BJ (cell line): ENCODE measurements around the gene CEP95. TPM values are rescaled to one million over a fixed set of nuclear protein-coding genes. Genes with fewer than 3 reads are reported as not detected.

ENCODE experiments used
- CTCF ChIA-PET: fragments of 350-600 bp; formaldehyde crosslinking; extraction: SDS; loops from one replicate; lab custom pipeline; 2021; ENCODE audit warnings: antibody characterized with exemption, inconsistent platforms; lab: Yijun Ruan, JAX
- POLR2A ChIA-PET: fragments of 300-600 bp; sonication (Branson Sonifier 250); formaldehyde crosslinking; extraction: SDS; loops from one replicate; lab custom pipeline; 2021; ENCODE audit warnings: antibody characterized with exemption; lab: Charles Lee
- DNase-seq: peaks from one replicate; pipeline ENCODE4 v3.0.0-alpha.2; 2011; ENCODE audit warnings: low read depth
- H3K27me3 ChIP-seq: 2 replicates; pipeline ENCODE4 v1.6.0; 2011; ENCODE audit warnings: low read length; ENCODE audit not compliant: control insufficient read depth, insufficient read depth
- H3K36me3 ChIP-seq: 2 replicates; pipeline ENCODE4 v1.5.1; 2011; ENCODE audit warnings: low read length; ENCODE audit not compliant: control insufficient read depth, insufficient read depth
- H3K4me3 ChIP-seq: 2 replicates; pipeline ENCODE4 v1.5.1; 2011; ENCODE audit warnings: low read depth, mild to moderate bottlenecking, control low read depth, low read length
- polyA plus RNA-seq: library from polyadenylated mRNA; depleted of rRNA; stranded (reverse); fragments of >200 nt; gene quantifications from 2 replicates; pipeline ENCODE4 v1.2.3, GENCODE V29; 2011
- TF ChIP-seq, protein P1 (sequence below): IDR thresholded peaks from 2 replicates; pipeline ENCODE4 v1.5.1; 2011; ENCODE audit warnings: low read depth, mild to moderate bottlenecking, control low read depth, inconsistent platforms, low read length, moderate library complexity; ENCODE audit not compliant: insufficient read depth

Gene CEP95
- polyA plus RNA-seq, 1 experiment = 17.6 TPM

DNA sequence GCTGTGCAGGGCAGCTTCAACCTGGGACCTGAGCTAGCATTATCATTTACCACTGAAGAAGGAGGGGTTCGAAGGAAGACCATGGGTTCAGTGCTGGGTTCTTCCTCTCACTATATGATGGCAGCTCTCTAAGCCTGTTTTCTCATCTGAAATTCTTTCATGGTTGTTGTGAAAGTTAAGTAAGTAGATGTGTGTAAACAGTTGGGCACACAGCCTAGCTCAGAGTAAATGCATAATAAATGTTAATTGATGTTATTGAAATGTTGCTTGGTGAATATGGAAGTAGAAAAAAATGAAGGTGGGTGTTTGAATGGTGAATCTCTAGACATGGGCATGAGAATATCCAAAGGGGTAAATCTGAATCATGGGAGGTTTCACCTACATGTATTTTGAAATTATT, 9.1 kb downstream of the CEP95 start:
- no peak for DNase-seq
- H3K27me3 ChIP-seq = no peaks in the 10 kb centered on the region
- TF ChIP-seq, protein P1, sequence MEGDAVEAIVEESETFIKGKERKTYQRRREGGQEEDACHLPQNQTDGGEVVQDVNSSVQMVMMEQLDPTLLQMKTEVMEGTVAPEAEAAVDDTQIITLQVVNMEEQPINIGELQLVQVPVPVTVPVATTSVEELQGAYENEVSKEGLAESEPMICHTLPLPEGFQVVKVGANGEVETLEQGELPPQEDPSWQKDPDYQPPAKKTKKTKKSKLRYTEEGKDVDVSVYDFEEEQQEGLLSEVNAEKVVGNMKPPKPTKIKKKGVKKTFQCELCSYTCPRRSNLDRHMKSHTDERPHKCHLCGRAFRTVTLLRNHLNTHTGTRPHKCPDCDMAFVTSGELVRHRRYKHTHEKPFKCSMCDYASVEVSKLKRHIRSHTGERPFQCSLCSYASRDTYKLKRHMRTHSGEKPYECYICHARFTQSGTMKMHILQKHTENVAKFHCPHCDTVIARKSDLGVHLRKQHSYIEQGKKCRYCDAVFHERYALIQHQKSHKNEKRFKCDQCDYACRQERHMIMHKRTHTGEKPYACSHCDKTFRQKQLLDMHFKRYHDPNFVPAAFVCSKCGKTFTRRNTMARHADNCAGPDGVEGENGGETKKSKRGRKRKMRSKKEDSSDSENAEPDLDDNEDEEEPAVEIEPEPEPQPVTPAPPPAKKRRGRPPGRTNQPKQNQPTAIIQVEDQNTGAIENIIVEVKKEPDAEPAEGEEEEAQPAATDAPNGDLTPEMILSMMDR = no peak
- peaks cover 11% of the 10 kb centered on the region for H3K36me3 ChIP-seq
- POLR2A ChIA-PET = no interaction called here
- CTCF ChIA-PET = interaction anchor here (1.1 kb wide), 2 partner anchors 8 to 96 kb away, joined by 4 read pairs; no protein-coding TSS in a partner anchor
- H3K4me3 ChIP-seq = no peak overlapping the region

DNA sequence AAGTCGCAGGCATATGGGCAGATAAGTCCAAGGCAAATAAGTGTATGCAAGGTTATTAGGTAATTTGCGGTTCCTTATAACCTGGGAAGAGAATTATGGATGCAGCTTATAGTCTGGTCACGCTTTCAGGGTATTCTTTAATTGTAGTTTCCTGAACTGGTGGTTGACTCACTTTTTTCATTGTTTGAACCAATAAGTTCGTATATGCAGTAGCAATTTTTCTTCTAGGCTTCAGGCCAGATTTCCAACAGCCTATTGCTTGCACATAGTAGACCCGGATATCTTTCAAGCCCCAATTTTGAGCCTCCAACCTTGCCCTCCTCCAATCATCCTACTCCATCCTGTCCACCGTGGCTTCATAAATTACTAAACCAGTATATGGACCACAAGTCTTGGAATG, 12.8 kb downstream of the CEP95 start:
- Histone ChIP-seq H3K27me3 (no peaks in the 10 kb centered on the region), H3K4me3 (no peak overlapping the region), H3K36me3 (peaks cover 13% of the 10 kb centered on the region)
- CTCF ChIA-PET = interaction anchor here (0.6 to 1.6 kb wide), 2 partner anchors 12 to 222 kb away, joined by 3 to 10 read pairs; partner anchors contain the start of gene CEP95
- TF ChIP-seq, protein P1 = no peak
- POLR2A ChIA-PET = no interaction called here
- no peak for DNase-seq

DNA sequence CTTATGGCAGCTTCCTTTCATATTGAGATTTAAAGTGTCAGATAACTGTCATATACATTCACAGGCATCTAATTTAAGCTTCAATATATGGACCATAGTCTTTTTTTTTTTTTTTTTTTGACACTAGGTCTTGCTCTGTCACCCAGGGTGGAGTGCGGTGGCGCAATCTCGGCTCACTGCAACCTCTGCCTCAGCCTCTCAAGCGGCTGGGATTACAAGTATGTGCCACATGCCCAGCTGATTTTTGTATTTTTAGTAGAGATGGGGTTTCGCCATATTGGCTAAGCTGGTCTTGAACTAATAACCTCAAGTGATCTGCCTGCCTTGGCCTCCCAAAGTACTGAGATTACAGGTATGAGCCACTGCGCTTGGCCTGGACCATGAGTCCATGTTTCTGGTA, 13.6 kb downstream of the CEP95 start:
- no peaks in the 10 kb centered on the region for H3K27me3 ChIP-seq
- DNase-seq = no peak
- no peak overlapping the region for H3K4me3 ChIP-seq
- TF ChIP-seq, protein P1 = no peak
- POLR2A ChIA-PET = no interaction called here
- CTCF ChIA-PET = interaction anchor here (0.6 to 1.6 kb wide), 3 partner anchors 13 to 221 kb away, joined by 3 to 10 read pairs (median 3); partner anchors contain the start of gene CEP95
- H3K36me3 ChIP-seq = peaks cover 13% of the 10 kb centered on the region

DNA sequence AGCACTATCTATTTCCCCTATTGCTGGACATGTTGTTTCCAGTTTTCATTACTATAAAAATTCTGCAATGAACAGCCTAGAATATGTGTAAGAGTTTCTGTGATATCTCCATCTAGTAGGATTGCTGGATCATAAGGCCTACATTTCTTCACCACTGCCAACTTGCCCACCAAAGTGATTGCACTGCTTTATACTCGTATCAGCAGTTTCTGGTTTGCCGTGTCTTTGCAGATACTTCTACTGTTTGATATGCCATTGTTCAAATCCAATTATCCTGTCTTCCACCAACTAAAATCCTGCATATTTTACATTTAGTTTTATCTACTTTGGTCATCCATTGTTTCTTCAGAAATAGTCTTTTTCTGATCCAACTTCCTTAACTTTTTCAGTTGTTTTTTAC, 21.1 kb downstream of the CEP95 start:
- H3K36me3 ChIP-seq = peaks cover 18% of the 10 kb centered on the region
- ChIA-PET CTCF (interaction anchor here (0.6 kb wide), 1 partner anchor 48 kb away, joined by 3 read pairs; no protein-coding TSS in a partner anchor), POLR2A (no interaction called here)

DNA sequence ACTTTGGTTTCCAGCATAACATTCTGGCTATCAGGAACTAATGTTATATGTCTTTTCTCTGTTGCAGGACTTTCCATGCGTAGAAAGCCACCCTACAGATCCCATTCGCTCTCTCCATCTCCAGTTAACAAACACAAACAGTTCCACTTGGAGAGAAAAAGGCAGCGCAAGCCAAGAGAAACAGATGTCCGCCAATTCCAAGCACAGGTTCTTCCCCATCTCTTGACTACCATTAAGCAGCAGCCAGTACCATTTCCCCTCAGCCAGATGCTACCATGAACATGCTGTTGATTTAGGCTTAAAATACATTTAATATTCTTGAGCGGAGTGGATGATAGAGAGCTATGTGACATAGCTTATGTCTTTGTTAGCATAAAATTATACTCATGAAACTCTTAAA, 22.4 kb downstream of the CEP95 start:
- TF ChIP-seq, protein P1 = no peak
- no peak for DNase-seq
- CTCF ChIA-PET = interaction anchor here (0.5 to 1.3 kb wide), 2 partner anchors 54 to 109 kb away, joined by 3 to 4 read pairs; no protein-coding TSS in a partner anchor
- no peaks in the 10 kb centered on the region for H3K27me3 ChIP-seq
- POLR2A ChIA-PET = no interaction called here
- H3K4me3 ChIP-seq = no peak overlapping the region
- peaks cover 19% of the 10 kb centered on the region for H3K36me3 ChIP-seq

More for the DNA sequence above, 21.1 kb downstream of the CEP95 start:
- Histone ChIP-seq H3K4me3 (no peak overlapping the region), H3K27me3 (no peaks in the 10 kb centered on the region)
- no peak for DNase-seq
- TF ChIP-seq, protein P1 = no peak
